Measurements from ENCODE around the gene ZNF329.

The ZNF329 gene

GRCh38 chr19:58170860-58171259, 20.3 kb upstream of the ZNF329 start:
- TF ChIP-seq, protein P1, sequence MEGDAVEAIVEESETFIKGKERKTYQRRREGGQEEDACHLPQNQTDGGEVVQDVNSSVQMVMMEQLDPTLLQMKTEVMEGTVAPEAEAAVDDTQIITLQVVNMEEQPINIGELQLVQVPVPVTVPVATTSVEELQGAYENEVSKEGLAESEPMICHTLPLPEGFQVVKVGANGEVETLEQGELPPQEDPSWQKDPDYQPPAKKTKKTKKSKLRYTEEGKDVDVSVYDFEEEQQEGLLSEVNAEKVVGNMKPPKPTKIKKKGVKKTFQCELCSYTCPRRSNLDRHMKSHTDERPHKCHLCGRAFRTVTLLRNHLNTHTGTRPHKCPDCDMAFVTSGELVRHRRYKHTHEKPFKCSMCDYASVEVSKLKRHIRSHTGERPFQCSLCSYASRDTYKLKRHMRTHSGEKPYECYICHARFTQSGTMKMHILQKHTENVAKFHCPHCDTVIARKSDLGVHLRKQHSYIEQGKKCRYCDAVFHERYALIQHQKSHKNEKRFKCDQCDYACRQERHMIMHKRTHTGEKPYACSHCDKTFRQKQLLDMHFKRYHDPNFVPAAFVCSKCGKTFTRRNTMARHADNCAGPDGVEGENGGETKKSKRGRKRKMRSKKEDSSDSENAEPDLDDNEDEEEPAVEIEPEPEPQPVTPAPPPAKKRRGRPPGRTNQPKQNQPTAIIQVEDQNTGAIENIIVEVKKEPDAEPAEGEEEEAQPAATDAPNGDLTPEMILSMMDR (IDR thresholded peaks at IDR 0.05; ENCODE audit: low read depth, low read length) = no peak
- TF ChIP-seq, protein P2, sequence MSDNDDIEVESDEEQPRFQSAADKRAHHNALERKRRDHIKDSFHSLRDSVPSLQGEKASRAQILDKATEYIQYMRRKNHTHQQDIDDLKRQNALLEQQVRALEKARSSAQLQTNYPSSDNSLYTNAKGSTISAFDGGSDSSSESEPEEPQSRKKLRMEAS (IDR thresholded peaks at IDR 0.05; ENCODE audit: low read depth, low read length) = no peak
- no peak for TF ChIP-seq POLR2A (IDR thresholded peaks at IDR 0.05; ENCODE audit: extremely low read depth, insufficient read length)
- TF ChIP-seq MYC (IDR thresholded peaks at IDR 0.05; ENCODE audit: low read depth, low read length) = no peak
- no peak overlapping the region for H3K4me3 ChIP-seq (ENCODE audit: low read depth, low read length)
- no peak for DNase-seq (ENCODE audit: low read depth)

DNA sequence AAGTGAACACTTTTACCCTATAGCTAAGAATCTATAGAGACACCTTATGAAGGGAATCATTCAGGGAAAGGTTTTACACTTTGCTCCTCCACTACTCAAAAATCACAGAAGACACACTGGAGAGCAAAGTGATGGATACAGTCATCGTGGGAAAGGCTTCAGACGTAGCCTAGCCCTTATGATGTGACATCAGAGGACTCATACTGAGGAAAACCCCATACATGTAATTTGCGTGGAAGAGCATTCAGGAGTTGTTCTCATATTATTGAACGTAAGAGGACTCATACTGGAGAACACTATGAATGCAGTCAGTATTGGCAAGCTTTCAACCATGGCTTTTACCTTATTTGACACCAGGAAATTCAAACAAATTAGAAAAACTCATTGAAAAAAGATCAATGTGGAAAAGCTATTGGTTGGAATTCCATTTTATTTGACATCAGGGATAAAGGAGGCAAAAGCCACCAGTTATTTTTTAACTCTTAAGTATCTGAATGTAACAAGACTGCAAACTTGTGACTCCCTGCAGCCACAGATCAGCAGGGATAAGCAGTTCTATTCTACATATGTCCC, 16.2 kb upstream of the ZNF329 start:
- TF ChIP-seq, protein P1 (IDR thresholded peaks at IDR 0.05; ENCODE audit: low read depth, low read length) = no peak
- TF ChIP-seq MYC (IDR thresholded peaks at IDR 0.05; ENCODE audit: low read depth, low read length) (no peak), POLR2A (IDR thresholded peaks at IDR 0.05; ENCODE audit: extremely low read depth, insufficient read length) (no peak)
- TF ChIP-seq, protein P2 (IDR thresholded peaks at IDR 0.05; ENCODE audit: low read depth, low read length) = no peak
- no peak overlapping the region for H3K4me3 ChIP-seq (ENCODE audit: low read depth, low read length)
- DNase-seq (ENCODE audit: low read depth) = no peak

DNA sequence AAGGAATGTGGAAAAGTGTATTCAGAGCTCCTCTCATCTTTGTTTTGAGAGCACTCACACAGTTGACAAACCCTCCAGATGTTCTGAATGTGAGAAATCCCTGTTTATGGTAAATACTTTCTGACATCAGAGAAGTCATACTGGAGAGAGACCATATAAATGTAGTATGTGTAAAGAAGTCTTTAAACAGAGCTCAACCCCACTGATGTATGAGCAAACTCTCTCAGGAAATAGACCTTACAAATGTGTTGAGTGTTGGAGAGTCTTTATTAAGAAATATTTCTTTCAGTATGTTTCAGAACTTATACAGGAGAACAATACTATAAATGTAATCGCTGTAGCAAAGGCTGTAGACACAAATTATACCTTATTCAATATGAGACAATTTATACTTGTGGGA, 15.7 kb upstream of the ZNF329 start:
- DNase-seq (ENCODE audit: low read depth) = no peak

GRCh38 chr19:58157045-58157728, 6.6 kb upstream of the ZNF329 start:
- TF ChIP-seq, protein P1 (IDR thresholded peaks at IDR 0.05; ENCODE audit: low read depth, low read length) = no peak
- TF ChIP-seq POLR2A (IDR thresholded peaks at IDR 0.05; ENCODE audit: extremely low read depth, insufficient read length) (no peak), MYC (IDR thresholded peaks at IDR 0.05; ENCODE audit: low read depth, low read length) (no peak)
- TF ChIP-seq, protein P2 (IDR thresholded peaks at IDR 0.05; ENCODE audit: low read depth, low read length) = no peak
- no peak overlapping the region for H3K4me3 ChIP-seq (ENCODE audit: low read depth, low read length)
- no peak for DNase-seq (ENCODE audit: low read depth)

More for the DNA sequence above, 15.7 kb upstream of the ZNF329 start:
- no peak overlapping the region for H3K4me3 ChIP-seq (ENCODE audit: low read depth, low read length)
- no peak for TF ChIP-seq POLR2A (IDR thresholded peaks at IDR 0.05; ENCODE audit: extremely low read depth, insufficient read length)
- TF ChIP-seq, protein P1 (IDR thresholded peaks at IDR 0.05; ENCODE audit: low read depth, low read length) = no peak
- TF ChIP-seq MYC (IDR thresholded peaks at IDR 0.05; ENCODE audit: low read depth, low read length) = no peak
- TF ChIP-seq, protein P2 (IDR thresholded peaks at IDR 0.05; ENCODE audit: low read depth, low read length) = no peak

DNA sequence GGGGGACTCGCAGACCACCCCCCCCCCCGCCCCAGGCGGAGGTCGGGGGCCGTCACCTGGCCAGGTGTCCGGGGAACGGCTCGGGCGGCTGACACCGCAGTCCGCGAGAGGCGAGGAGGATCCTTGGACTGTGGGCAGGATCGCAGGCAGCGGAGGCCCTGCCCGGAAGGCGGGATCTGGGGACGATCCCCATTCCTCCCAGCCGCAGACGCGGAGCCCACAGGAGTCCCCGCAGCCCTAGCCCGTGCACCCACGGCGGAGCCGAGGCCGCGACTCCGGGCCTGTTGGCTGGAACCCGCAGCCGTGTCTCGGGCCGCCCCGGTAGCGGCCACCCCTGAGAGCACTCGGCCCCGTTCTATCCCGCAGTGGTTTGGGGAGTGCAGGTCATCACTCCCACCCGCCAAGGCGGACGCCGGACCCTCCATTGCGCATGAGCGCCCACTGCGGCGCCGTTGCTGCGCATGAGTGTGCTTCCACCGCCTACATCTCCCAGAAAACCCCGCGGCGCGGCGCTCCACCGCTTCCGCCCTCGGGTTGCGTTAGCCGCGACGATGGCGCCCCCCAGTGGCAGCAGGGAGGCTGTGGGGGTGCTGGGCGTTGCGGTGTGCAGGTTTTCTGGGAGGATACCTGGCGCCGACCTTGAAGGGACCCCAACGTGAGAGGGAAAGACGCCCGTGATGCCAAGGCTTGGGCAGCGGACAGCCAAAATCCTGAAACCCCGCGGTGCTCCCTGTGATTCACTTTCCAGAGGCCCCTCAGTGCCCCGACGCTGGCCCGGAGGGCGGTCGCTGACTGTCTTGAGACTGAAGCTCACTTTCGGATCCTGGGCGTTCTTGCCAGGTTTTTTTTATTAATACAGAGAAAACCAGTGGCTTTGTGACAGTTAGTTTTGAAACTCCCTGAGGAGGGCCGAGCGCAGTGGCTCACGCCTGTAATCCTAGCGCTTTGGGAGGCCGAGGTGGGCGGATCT, 4.4 kb upstream of the ZNF329 start:
- DNase-seq (ENCODE audit: low read depth) = peak; percentile 90
- H3K4me3 ChIP-seq (ENCODE audit: low read depth, low read length) = peak overlapping the region; percentile 62
- TF ChIP-seq, protein P2 (IDR thresholded peaks at IDR 0.05; ENCODE audit: low read depth, low read length) = no peak
- TF ChIP-seq MYC (IDR thresholded peaks at IDR 0.05; ENCODE audit: low read depth, low read length) (no peak), POLR2A (IDR thresholded peaks at IDR 0.05; ENCODE audit: extremely low read depth, insufficient read length) (no peak)
- TF ChIP-seq, protein P1 (IDR thresholded peaks at IDR 0.05; ENCODE audit: low read depth, low read length) = peak; percentile 62
